Glutamatergic neuron (in vitro differentiated cells): ENCODE results near the gene OSR1. TPM values are rescaled to one million over a fixed set of nuclear protein-coding genes. Genes with fewer than 3 reads are reported as not detected.

Experiments used
- DNase-seq: peaks from one replicate; pipeline ENCODE4 v3.0.0; 2022
- H3K27ac Mint-ChIP-seq: one replicate; pipeline ENCODE4 v1.8.0; 2020; ENCODE audit warnings: mild to moderate bottlenecking, mixed read lengths, inconsistent platforms; ENCODE audit not compliant: unreplicated experiment
- H3K27me3 Mint-ChIP-seq: one replicate; pipeline ENCODE4 v1.8.0; 2020; ENCODE audit warnings: mild to moderate bottlenecking, moderate library complexity, mixed read lengths, inconsistent platforms; ENCODE audit not compliant: unreplicated experiment
- H3K36me3 Mint-ChIP-seq: one replicate; pipeline ENCODE4 v1.8.0; 2020; ENCODE audit warnings: mild to moderate bottlenecking, mixed read lengths, inconsistent platforms; ENCODE audit not compliant: unreplicated experiment
- H3K4me1 Mint-ChIP-seq: one replicate; pipeline ENCODE4 v1.8.0; 2020; ENCODE audit warnings: mild to moderate bottlenecking, low read depth, mixed read lengths, inconsistent platforms; ENCODE audit not compliant: unreplicated experiment
- H3K4me3 Mint-ChIP-seq: one replicate; pipeline ENCODE4 v1.8.0; 2020; ENCODE audit warnings: mild to moderate bottlenecking, mixed read lengths, inconsistent platforms; ENCODE audit not compliant: unreplicated experiment
- H3K9me3 Mint-ChIP-seq: one replicate; pipeline ENCODE4 v1.8.0; 2020; ENCODE audit warnings: mild to moderate bottlenecking, moderate library complexity, mixed read lengths, inconsistent platforms; ENCODE audit not compliant: unreplicated experiment
- CTCF ChIP-seq: fragments of 200-600 bp; sonication (generic); IDR thresholded peaks from one replicate; pipeline ENCODE4 v1.5.0; 2021; ENCODE audit not compliant: partially characterized antibody, unreplicated experiment
- total RNA-seq: library from RNA; stranded (reverse); fragmentation: NEBNext Ultra II Directional; extraction: Animal tissue kit (Norgen Biotek cat#: 25700); gene quantifications from one replicate; pipeline ENCODE4 v1.2.1, GENCODE V29; 2021; ENCODE audit not compliant: unreplicated experiment

The OSR1 gene
- total RNA-seq, 1 donor from 2014 or later, result 0.42 TPM

- no peaks in the 10 kb centered on the region for H3K9me3 Mint-ChIP-seq
- no peak overlapping the region for H3K4me3 Mint-ChIP-seq
- no peaks in the 10 kb centered on the region for H3K36me3 Mint-ChIP-seq
- no peaks in the 10 kb centered on the region for H3K27me3 Mint-ChIP-seq
- no peak for TF ChIP-seq CTCF
- H3K27ac Mint-ChIP-seq, result no peak overlapping the region
- no peak for DNase-seq
- H3K4me1 Mint-ChIP-seq, result no peaks in the 10 kb centered on the region
Observed at GRCh38 chr2:19378939-19379338, 20.5 kb upstream of the OSR1 start.

GRCh38 chr2:19377717-19378116 lies 19.3 kb upstream of the OSR1 start:
- Mint-ChIP-seq H3K27me3 (peaks cover 2% of the 10 kb centered on the region), H3K4me1 (no peaks in the 10 kb centered on the region), H3K4me3 (no peak overlapping the region), H3K36me3 (no peaks in the 10 kb centered on the region), H3K9me3 (no peaks in the 10 kb centered on the region), H3K27ac (no peak overlapping the region)
- no peak for DNase-seq
- TF ChIP-seq CTCF, result no peak

GRCh38 chr2:19373352-19373751 lies 14.9 kb upstream of the OSR1 start:
- Mint-ChIP-seq H3K27ac (no peak overlapping the region), H3K4me1 (no peaks in the 10 kb centered on the region), H3K4me3 (no peak overlapping the region), H3K36me3 (no peaks in the 10 kb centered on the region), H3K9me3 (no peaks in the 10 kb centered on the region), H3K27me3 (peaks cover 2% of the 10 kb centered on the region)
- no peak for TF ChIP-seq CTCF
- DNase-seq, result no peak

GRCh38 chr2:19371996-19372582 lies 13.7 kb upstream of the OSR1 start:
- Mint-ChIP-seq H3K4me1 (no peaks in the 10 kb centered on the region), H3K4me3 (no peak overlapping the region), H3K27me3 (peaks cover 2% of the 10 kb centered on the region), H3K27ac (no peak overlapping the region), H3K9me3 (no peaks in the 10 kb centered on the region), H3K36me3 (no peaks in the 10 kb centered on the region)
- DNase-seq, result no peak
- no peak for TF ChIP-seq CTCF

- H3K4me1 Mint-ChIP-seq, result no peaks in the 10 kb centered on the region
- H3K4me3 Mint-ChIP-seq, result no peak overlapping the region
- no peak for TF ChIP-seq CTCF
- DNase-seq, result no peak
- H3K27me3 Mint-ChIP-seq, result peaks cover 5% of the 10 kb centered on the region
- no peaks in the 10 kb centered on the region for H3K9me3 Mint-ChIP-seq
- no peaks in the 10 kb centered on the region for H3K36me3 Mint-ChIP-seq
- H3K27ac Mint-ChIP-seq, result no peak overlapping the region
Observed at GRCh38 chr2:19369341-19369955, 11.0 kb upstream of the OSR1 start.
